Measurements from ENCODE around the gene SLC7A8.
A peak's percentile ranks its signal among the peaks of the same experiment; 100 is the strongest.

SLC7A8 gene

GRCh38 chr14:23130871-23131270 is 52.6 kb downstream of the SLC7A8 start:
- no peak for DNase-seq (ENCODE audit: low spot score)

- no peak for DNase-seq (ENCODE audit: low spot score)
Observed at GRCh38 chr14:23129759-23130316, 53.6 kb downstream of the SLC7A8 start.

DNA sequence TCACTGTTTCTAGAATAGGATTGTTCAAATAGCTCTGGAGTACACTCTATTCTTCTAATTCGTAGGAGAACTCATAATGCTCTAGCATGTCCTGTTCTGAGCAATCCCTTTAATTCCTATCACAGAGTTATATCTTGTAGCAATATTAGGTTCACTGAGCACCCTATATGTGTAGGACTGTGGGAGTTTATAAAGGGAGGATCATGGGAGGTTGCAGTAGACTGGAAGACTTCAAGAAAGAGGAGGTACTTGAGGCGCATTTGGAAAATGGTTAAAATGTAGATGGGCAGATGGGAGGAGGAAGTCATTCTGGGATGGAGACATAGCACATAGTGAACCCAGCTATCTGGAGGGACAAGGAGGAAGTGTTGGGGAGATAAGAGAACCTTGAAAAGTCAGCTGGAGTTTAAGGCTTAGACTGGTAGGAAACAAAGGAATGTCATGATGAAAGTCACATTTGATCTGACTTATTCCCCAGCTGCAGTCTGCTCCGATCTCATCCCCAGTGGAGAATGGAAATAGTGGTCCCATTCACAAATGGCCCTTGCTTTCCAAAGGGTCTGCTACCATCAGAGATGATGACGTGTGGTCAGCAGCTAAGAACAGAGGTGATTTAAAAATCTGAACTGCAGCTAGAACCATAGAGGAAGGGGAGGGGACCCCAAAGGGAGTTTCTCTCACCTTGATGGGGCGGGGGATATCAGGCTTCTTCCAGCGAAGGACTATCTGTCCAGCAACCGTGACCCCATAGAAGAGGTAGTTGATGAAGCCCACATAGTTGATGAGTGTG is 54.3 kb downstream of the SLC7A8 start:
- DNase-seq (ENCODE audit: low spot score): no peak

GRCh38 chr14:23127861-23128260 is 55.6 kb downstream of the SLC7A8 start:
- DNase-seq (ENCODE audit: low spot score): no peak

DNA sequence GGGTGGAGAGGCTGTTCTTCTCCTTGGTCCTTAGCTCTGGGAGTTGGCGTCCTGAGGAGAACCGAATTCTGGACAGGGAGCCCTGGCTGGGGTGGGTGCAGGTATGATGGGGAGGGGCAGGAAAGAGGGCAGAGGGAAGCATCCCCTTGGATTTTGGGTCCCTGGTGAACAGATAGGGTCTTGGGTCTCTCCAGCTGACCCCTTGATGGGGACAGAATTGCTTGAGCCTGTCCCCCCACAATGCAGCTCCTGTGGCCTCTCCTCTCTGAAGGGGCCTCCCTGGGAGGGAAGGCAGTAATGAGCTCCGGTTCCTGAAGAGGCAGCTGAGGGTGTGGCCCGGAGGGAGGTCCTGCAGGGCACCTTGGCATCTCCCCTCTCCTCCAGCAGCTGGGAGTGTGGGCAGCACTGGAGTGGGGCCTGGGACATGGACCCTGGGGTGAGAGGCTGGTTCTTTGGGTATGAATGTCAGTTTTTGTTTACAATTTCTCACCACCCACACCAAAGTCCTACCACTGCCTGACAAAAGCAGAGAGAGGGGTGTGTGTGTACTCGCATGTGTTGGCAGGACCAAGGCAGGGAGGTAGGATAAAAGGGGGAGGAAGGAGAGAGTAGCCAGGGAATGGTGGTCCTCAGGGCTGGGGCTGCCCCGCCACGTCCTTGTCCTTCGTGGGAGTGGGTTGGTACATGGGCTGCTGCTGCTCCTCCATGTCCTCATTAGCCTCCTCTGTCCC is 56.7 kb downstream of the SLC7A8 start:
- DNase-seq (ENCODE audit: low spot score): no peak

DNA sequence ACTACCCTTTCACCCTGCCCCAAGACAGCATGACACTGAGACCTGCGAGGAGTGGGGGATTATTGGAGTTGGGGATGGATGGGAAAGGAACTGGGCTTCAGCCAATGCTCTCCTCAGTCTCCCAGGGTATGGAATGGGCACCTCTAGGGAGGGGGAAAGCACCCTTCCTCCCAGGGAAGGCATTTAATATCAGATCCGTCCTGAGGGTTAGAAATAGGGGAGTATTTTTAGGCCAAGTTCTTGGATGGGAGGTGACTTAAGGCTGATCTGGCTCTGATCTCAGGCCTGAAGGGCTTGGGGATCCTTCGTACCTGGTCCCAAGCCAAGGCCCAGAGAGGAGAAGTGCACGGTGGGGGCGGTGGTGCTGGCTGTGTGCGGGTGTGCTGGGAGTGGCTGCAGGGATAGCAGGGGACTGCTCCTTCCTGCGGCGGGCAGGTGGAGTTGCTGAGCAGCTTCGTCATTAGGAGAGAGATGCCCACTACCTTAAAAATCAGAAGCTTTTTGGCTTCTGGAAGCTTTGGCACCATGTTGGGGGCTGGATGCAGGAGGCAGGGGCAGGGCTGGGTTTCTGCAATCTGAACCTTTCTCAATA is 57.4 kb downstream of the SLC7A8 start:
- DNase-seq (ENCODE audit: low spot score): no peak

DNA sequence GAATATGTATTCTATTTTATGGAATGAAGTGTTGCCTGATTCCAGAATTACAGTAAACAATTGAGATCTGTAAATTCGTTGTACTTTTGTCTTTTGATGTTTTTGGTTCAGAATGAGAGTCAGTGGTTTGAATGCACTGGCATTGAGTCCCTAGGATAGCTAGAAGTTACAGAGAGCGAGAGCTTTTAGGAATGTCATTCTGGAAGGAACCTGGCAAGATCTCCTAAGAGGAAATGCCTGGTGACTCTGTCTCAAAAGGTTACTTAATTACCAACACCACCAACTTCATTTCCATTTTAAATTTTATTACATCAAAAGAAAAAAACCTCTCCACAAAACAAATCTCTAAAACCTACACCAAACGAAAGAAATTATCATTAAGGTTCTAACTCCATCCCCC is 58.4 kb downstream of the SLC7A8 start:
- no peak for DNase-seq (ENCODE audit: low spot score)

DNA sequence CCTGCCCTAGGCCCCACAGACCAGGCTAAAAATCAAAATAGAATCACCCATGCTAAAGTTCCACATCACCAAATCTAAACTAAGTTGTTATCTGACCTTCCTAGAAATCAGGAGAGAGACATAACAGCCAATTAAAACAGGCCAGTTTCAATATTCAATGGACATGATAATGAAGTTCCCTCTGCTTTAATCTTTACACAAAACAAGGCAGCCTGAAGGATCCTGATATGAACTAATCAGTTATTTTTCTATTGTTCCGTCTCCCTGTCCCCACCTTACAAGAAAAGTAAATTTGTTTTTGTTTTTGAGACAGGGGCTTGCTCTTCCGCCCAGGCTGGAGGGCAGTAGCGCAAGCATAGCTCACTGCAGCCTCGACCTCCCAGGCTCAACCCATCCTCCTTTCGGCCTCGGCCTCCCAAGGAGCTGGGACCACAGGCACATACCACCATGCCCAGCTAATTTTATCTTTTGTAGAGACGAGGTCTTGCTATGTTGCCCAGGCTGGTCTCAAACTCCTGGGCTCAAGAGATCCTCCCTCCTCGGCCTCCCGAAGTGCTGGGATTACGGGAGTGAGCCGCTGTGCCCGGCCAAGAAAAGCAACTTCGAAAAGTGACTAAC is 59.0 kb downstream of the SLC7A8 start:
- no peak for DNase-seq (ENCODE audit: low spot score)

DNA sequence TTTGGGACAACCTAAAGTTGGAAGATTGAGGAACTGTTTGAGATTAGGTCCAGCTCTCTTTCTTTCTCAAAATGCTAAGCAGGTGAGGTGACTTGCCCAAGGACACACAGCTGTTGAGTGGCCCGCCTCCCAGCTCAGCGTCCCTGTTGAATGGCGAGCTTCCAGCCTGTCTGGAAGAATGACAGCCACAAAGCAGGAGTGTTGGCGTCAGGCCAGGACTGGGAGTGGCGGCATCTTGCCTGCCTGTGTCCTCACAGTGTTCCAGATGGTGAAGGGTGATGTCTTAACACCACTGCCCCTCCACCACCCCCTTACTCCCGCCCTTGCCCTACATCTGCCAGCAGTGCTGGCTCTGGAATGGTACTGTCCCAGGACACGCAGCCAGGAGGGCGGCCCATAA is 60.0 kb downstream of the SLC7A8 start:
- peak; percentile 77 for DNase-seq (ENCODE audit: low spot score)

DNA sequence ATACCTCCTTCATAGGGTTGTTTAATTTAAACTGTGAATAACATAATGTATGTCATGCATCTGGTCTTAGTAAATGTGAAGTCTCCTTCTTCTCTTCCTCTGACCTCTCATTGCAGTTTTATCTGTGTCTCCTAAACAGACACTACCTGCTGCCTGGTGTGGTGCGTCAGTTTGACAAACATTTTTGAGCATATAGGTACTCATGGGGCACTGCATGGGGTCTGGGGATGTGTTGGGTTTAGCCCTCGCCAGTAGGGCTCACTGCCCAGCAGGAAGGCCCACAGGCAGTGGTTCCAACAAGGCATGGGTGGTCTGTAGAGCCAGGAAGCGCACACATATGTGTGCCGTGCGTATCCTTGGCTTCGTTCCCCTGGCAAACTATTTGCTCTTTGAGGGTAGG is 61.4 kb downstream of the SLC7A8 start:
- no peak for DNase-seq (ENCODE audit: low spot score)

DNA sequence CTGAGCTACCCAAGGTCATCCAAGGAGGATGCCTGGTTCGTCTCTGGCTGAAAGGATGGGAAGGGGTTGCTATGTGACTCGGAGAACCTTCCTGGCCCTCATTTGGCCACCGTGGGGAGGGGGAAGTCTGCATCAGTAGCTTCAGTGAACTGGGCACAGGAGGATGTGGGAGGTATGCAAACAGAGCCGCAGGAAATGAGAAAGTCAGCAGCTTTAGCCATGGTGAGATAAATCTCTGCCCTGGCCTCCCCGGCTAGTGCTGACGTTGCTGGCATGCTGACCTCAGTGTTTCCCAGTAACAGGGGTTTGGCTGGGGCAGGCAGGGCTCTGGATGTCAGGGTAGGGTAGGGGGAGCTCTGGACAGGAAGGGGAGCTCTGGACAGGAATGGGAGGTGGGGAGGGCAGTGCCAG is 62.1 kb downstream of the SLC7A8 start:
- no peak for DNase-seq (ENCODE audit: low spot score)

- peak; percentile 89 for DNase-seq (ENCODE audit: low spot score)
Observed at GRCh38 chr14:23120541-23121251, 62.8 kb downstream of the SLC7A8 start.

GRCh38 chr14:23119363-23120327 is 63.8 kb downstream of the SLC7A8 start:
- no peak for DNase-seq (ENCODE audit: low spot score)

DNA sequence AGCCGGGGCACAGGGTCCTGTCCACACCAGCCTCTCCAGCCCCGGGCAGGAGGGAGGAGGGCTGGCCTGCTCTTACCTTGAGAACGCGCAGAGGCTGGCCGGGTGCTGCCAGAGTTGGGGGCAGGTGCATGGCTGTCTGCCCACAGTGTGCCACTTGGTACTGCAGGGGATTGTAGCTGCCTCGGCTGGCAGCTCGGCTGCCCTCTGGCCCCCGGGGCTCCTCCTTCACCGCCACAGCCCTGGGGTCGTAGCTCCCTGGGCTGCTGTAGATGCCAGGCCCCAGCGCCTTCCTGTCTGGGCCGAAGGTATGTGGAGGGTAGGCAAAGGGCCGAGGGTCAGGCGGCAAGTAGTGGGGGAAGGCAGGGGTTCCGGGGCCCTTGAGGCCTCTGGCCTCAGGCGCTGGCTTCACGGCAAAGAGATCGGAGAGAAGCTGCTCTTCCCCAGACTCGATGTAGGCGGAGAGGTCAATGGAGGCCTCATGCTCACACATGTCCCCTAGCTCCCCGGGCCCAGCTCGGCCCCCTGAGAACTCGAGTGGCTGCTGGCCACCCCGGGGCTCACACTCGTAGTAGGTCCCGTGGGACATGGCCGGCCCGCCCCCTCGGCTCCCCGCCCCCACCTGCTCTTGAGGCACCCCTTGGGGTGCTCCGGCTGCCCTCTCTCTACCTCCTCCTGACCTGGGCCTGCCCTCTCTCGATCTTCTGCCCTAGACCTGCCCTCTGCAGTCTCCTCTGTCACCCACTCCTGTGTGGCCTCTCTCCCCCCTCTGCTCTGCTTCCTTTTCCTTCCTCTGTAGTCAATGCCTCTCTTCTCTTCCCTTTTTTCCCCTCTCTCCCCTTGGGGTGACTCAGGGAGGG is 64.7 kb downstream of the SLC7A8 start, which contains the start of gene CEBPE:
Gene CEBPE (minus strand): TSS at position 750 of the 857 bp plus-strand sequence. CDS start 164 bp downstream, at position 586.
- no peak for DNase-seq (ENCODE audit: low spot score)

GRCh38 chr14:23117371-23118020 is 66.0 kb downstream of the SLC7A8 start:
- DNase-seq (ENCODE audit: low spot score): no peak

DNA sequence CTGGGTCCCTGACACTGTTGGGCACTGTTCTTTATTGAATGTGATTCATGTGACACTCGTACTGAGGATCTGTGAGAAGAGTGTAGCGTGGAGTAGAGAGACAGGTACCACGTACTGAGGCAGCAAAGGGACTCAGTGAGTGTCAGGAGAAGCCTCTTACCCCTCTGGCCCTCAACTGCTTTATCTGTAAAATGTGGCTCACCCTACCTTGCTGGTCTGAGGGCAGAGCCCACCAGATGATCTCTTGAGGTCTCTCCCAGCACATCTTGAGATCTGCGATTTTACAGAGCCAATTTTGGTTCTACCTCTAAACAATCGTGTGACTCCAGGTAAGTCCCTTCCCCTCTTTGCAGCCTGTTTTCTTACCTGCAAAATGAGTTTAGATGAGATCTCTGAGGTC is 67.5 kb downstream of the SLC7A8 start:
- no peak for DNase-seq (ENCODE audit: low spot score)

GRCh38 chr14:23115039-23115731 is 68.3 kb downstream of the SLC7A8 start:
- peak; percentile 37 for DNase-seq (ENCODE audit: low spot score)

GRCh38 chr14:23114669-23115038 is 68.8 kb downstream of the SLC7A8 start:
- DNase-seq (ENCODE audit: low spot score): no peak

All from LoVo (cell line).